K562 (cell line): ENCODE data around the gene PSMD14. TPM values are rescaled to one million over a fixed set of nuclear protein-coding genes. Genes with fewer than 3 reads are reported as not detected.

Experiments used
- MGA ChIP-seq: fragments of 450-650 bp; IDR thresholded peaks from 2 replicates; pipeline ENCODE4 v1.6.1; 2016; ENCODE audit warnings: mild to moderate bottlenecking, moderate library complexity
- polyA plus RNA-seq, 8 experiments: library from polyadenylated mRNA; depleted of rRNA in 4 of 8; stranded (reverse) in 5 of 8; unstranded in 3 of 8; fragments of >200 nt; fragmentation: Nextera tagmentation in 2 of 8; fragmentation: Illumina TruSeq in 1 of 8; extraction: Ambion mirVana in 2 of 8; extraction: Trizol in 1 of 8; gene quantifications; 2 replicates each; pipeline versions ENCODE4 v1.2.1 to v1.2.3, GENCODE V29; 2011 to 2014; ENCODE audit warnings: inconsistent platforms in 1 of 8, missing spikeins in 1 of 8
- total RNA-seq, 7 experiments: library from RNA; depleted of rRNA in 6 of 7; stranded (reverse); fragments of >200 nt in 6 of 7; fragmentation: Illumina TruSeq in 2 of 7; extraction: Trizol in 2 of 7; gene quantifications; 2 replicates each; pipeline versions ENCODE4 v1.2.1 to v1.2.3, GENCODE V29; 2011 to 2021; ENCODE audit warnings: low replicate concordance in 1 of 7

Gene PSMD14
- total and polyA plus RNA-seq, 9 of the 15 experiments (the other 6 are each of a cell fraction or from before 2014, with no cell fraction given), result 151 to 515 (median 228) TPM

- TF ChIP-seq MGA, result no peak
Measured at GRCh38 chr2:161381546-161381945, 73.3 kb downstream of the PSMD14 start (continued).
